ENCODE results near the gene NIBAN1. TPM values are rescaled to one million over a fixed set of nuclear protein-coding genes. Genes with fewer than 3 reads are reported as not detected.

NIBAN1 gene
- total and polyA plus RNA-seq, 4 donors = 54.9 to 229 (median 128) TPM

- Histone ChIP-seq H3K4me1 (ENCODE audit: control insufficient read depth in 1 of 2, insufficient read depth in 2 of 2, low read length in 2 of 2) (peaks cover 9 to 13% of the 10 kb centered on the region in 2 donors), H3K27me3 (ENCODE audit: control insufficient read depth in 1 of 2, insufficient read depth in 2 of 2, low read length in 1 of 2) (no peaks in the 10 kb centered on the region), H3K36me3 (ENCODE audit: control insufficient read depth in 1 of 2, insufficient read depth in 2 of 2, low read length in 1 of 2) (peaks cover 0 to 2% of the 10 kb centered on the region in 2 donors), H3K9me3 (ENCODE audit: control insufficient read depth, low read length) (no peaks in the 10 kb centered on the region), H3K4me3 (ENCODE audit: low read length in 2 of 2) (no peak overlapping the region), H3K27ac (ENCODE audit: low read depth in 1 of 2, low read length in 2 of 2) (peak overlapping the region; percentile 86 to 93)
- 94 to 97% methylated on average over 2 of the region's 2 CpGs for WGBS, 2 donors
- no peak for DNase-seq
- ATAC-seq (ENCODE audit: low FRiP score) = no peak
- intact Hi-C loops (cut with DNase I) = loop anchor here in 1 of 2 donors (1.0 kb wide), 1 partner anchor 8 kb away; no protein-coding TSS in a partner anchor
These were observed 30.3 kb downstream of the NIBAN1 start for GRCh38 chr1:184943998-184944397.

- WGBS, 2 donors = 93 to 95% methylated on average over 3 of the region's 3 CpGs
- no peaks in the 10 kb centered on the region for H3K9me3 ChIP-seq (ENCODE audit: control insufficient read depth, low read length)
- ATAC-seq (ENCODE audit: low FRiP score) (no peak), DNase-seq (no peak)
- no peak overlapping the region for H3K27ac ChIP-seq (ENCODE audit: low read depth in 1 of 2, low read length in 2 of 2)
- H3K27me3 ChIP-seq (ENCODE audit: control insufficient read depth in 1 of 2, insufficient read depth in 2 of 2, low read length in 1 of 2) = no peaks in the 10 kb centered on the region
- H3K36me3 ChIP-seq (ENCODE audit: control insufficient read depth in 1 of 2, insufficient read depth in 2 of 2, low read length in 1 of 2) = peaks cover 0 to 2% of the 10 kb centered on the region in 2 donors
- intact Hi-C loops (cut with DNase I) = no loop called here
- H3K4me3 ChIP-seq (ENCODE audit: low read length in 2 of 2) = no peak overlapping the region
- H3K4me1 ChIP-seq (ENCODE audit: control insufficient read depth in 1 of 2, insufficient read depth in 2 of 2, low read length in 2 of 2) = peaks cover 8 to 13% of the 10 kb centered on the region in 2 donors
These were observed 32.6 kb downstream of the NIBAN1 start for GRCh38 chr1:184941735-184942134.

- ATAC-seq (ENCODE audit: low FRiP score) = no peak
- H3K4me1 ChIP-seq (ENCODE audit: control insufficient read depth in 1 of 2, insufficient read depth in 2 of 2, low read length in 2 of 2) = peaks cover 8 to 13% of the 10 kb centered on the region in 2 donors
- WGBS, 2 donors = 97 to 98% methylated on average over 2 of the region's 2 CpGs
These were observed 32.9 kb downstream of the NIBAN1 start for GRCh38 chr1:184941410-184941733.

GRCh38 chr1:184940694-184941409 is 33.5 kb downstream of the NIBAN1 start:
- WGBS, 2 donors = 96 to 97% methylated on average over 8 of the region's 8 CpGs
- Histone ChIP-seq H3K36me3 (ENCODE audit: control insufficient read depth in 1 of 2, insufficient read depth in 2 of 2, low read length in 1 of 2) (peaks cover 0 to 2% of the 10 kb centered on the region in 2 donors), H3K4me1 (ENCODE audit: control insufficient read depth in 1 of 2, insufficient read depth in 2 of 2, low read length in 2 of 2) (peaks cover 12 to 13% of the 10 kb centered on the region in 2 donors), H3K4me3 (ENCODE audit: low read length in 2 of 2) (no peak overlapping the region), H3K9me3 (ENCODE audit: control insufficient read depth, low read length) (no peaks in the 10 kb centered on the region), H3K27me3 (ENCODE audit: control insufficient read depth in 1 of 2, insufficient read depth in 2 of 2, low read length in 1 of 2) (no peaks in the 10 kb centered on the region), H3K27ac (ENCODE audit: low read depth in 1 of 2, low read length in 2 of 2) (no peak overlapping the region)
- DNase-seq = no peak
- intact Hi-C loops (cut with DNase I) = no loop called here
- ATAC-seq (ENCODE audit: low FRiP score) = no peak

More at GRCh38 chr1:184941410-184941733, 32.9 kb downstream of the NIBAN1 start:
- H3K4me3 ChIP-seq (ENCODE audit: low read length in 2 of 2) = no peak overlapping the region
- H3K27me3 ChIP-seq (ENCODE audit: control insufficient read depth in 1 of 2, insufficient read depth in 2 of 2, low read length in 1 of 2) = no peaks in the 10 kb centered on the region
- H3K36me3 ChIP-seq (ENCODE audit: control insufficient read depth in 1 of 2, insufficient read depth in 2 of 2, low read length in 1 of 2) = peaks cover 0 to 2% of the 10 kb centered on the region in 2 donors
- DNase-seq = no peak
- intact Hi-C loops (cut with DNase I) = no loop called here
- H3K9me3 ChIP-seq (ENCODE audit: control insufficient read depth, low read length) = no peaks in the 10 kb centered on the region
- H3K27ac ChIP-seq (ENCODE audit: low read depth in 1 of 2, low read length in 2 of 2) = no peak overlapping the region

GRCh38 chr1:184940226-184940625 is 34.1 kb downstream of the NIBAN1 start:
- no peak for DNase-seq
- Histone ChIP-seq H3K4me3 (ENCODE audit: low read length in 2 of 2) (no peak overlapping the region), H3K36me3 (ENCODE audit: control insufficient read depth in 1 of 2, insufficient read depth in 2 of 2, low read length in 1 of 2) (peaks cover 0 to 2% of the 10 kb centered on the region in 2 donors), H3K27me3 (ENCODE audit: control insufficient read depth in 1 of 2, insufficient read depth in 2 of 2, low read length in 1 of 2) (no peaks in the 10 kb centered on the region), H3K27ac (ENCODE audit: low read depth in 1 of 2, low read length in 2 of 2) (peak overlapping the region; percentile 5 to 57), H3K9me3 (ENCODE audit: control insufficient read depth, low read length) (no peaks in the 10 kb centered on the region), H3K4me1 (ENCODE audit: control insufficient read depth in 1 of 2, insufficient read depth in 2 of 2, low read length in 2 of 2) (peaks cover 12 to 16% of the 10 kb centered on the region in 2 donors)
- WGBS, 2 donors = 84 to 87% methylated on average over 2 of the region's 2 CpGs
- ATAC-seq (ENCODE audit: low FRiP score) = no peak
- intact Hi-C loops (cut with DNase I) = no loop called here

GRCh38 chr1:184937729-184938128 is 36.6 kb downstream of the NIBAN1 start:
- WGBS, 2 donors = 37 to 38% methylated on average over 4 of the region's 4 CpGs
- intact Hi-C loops (cut with DNase I) = no loop called here
- peaks cover 0 to 2% of the 10 kb centered on the region in 2 donors for H3K36me3 ChIP-seq (ENCODE audit: control insufficient read depth in 1 of 2, insufficient read depth in 2 of 2, low read length in 1 of 2)
- no peaks in the 10 kb centered on the region for H3K27me3 ChIP-seq (ENCODE audit: control insufficient read depth in 1 of 2, insufficient read depth in 2 of 2, low read length in 1 of 2)
- peak overlapping the region; percentile 12 to 33 for H3K27ac ChIP-seq (ENCODE audit: low read depth in 1 of 2, low read length in 2 of 2)
- H3K4me3 ChIP-seq (ENCODE audit: low read length in 2 of 2) = no peak overlapping the region
- DNase-seq (no peak), ATAC-seq (ENCODE audit: low FRiP score) (no peak)
- H3K9me3 ChIP-seq (ENCODE audit: control insufficient read depth, low read length) = no peaks in the 10 kb centered on the region
- peaks cover 7% of the 10 kb centered on the region in 2 donors for H3K4me1 ChIP-seq (ENCODE audit: control insufficient read depth in 1 of 2, insufficient read depth in 2 of 2, low read length in 2 of 2)

- ATAC-seq (ENCODE audit: low FRiP score) (no peak), DNase-seq (no peak)
- H3K27me3 ChIP-seq (ENCODE audit: control insufficient read depth in 1 of 2, insufficient read depth in 2 of 2, low read length in 1 of 2) = no peaks in the 10 kb centered on the region
- WGBS, 2 donors = 71 to 72% methylated on average over 8 of the region's 8 CpGs
- peaks cover 7 to 9% of the 10 kb centered on the region in 2 donors for H3K4me1 ChIP-seq (ENCODE audit: control insufficient read depth in 1 of 2, insufficient read depth in 2 of 2, low read length in 2 of 2)
- no peaks in the 10 kb centered on the region for H3K9me3 ChIP-seq (ENCODE audit: control insufficient read depth, low read length)
- no peak overlapping the region for H3K4me3 ChIP-seq (ENCODE audit: low read length in 2 of 2)
- intact Hi-C loops (cut with DNase I) = loop anchor here in 1 of 2 donors (1.0 kb wide), 1 partner anchor 8 kb away; no protein-coding TSS in a partner anchor
- H3K36me3 ChIP-seq (ENCODE audit: control insufficient read depth in 1 of 2, insufficient read depth in 2 of 2, low read length in 1 of 2) = no peaks in the 10 kb centered on the region
- H3K27ac ChIP-seq (ENCODE audit: low read depth in 1 of 2, low read length in 2 of 2) = peak overlapping the region; percentile 1 to 80
These were observed 38.1 kb downstream of the NIBAN1 start for GRCh38 chr1:184935920-184936798.

- Histone ChIP-seq H3K36me3 (ENCODE audit: control insufficient read depth in 1 of 2, insufficient read depth in 2 of 2, low read length in 1 of 2) (no peaks in the 10 kb centered on the region), H3K27ac (ENCODE audit: low read depth in 1 of 2, low read length in 2 of 2) (no peak overlapping the region), H3K4me1 (ENCODE audit: control insufficient read depth in 1 of 2, insufficient read depth in 2 of 2, low read length in 2 of 2) (peaks cover 6 to 7% of the 10 kb centered on the region in 2 donors), H3K4me3 (ENCODE audit: low read length in 2 of 2) (no peak overlapping the region), H3K9me3 (ENCODE audit: control insufficient read depth, low read length) (no peaks in the 10 kb centered on the region), H3K27me3 (ENCODE audit: control insufficient read depth in 1 of 2, insufficient read depth in 2 of 2, low read length in 1 of 2) (no peaks in the 10 kb centered on the region)
- DNase-seq (no peak), ATAC-seq (ENCODE audit: low FRiP score) (no peak)
- intact Hi-C loops (cut with DNase I) = no loop called here
- WGBS, 2 donors = 90 to 96% methylated on average over 2 of the region's 2 CpGs
These were observed 40.4 kb downstream of the NIBAN1 start for GRCh38 chr1:184933944-184934343.
